Measurements from ENCODE around the gene SPECC1L.
"Not testable (repeated sequence)": the region's sequence is repeated elsewhere in the genome, so short reads cannot be mapped to it uniquely, and the experiment has no call there.

SPECC1L gene

GRCh38 chr22:24265734-24266133, 4.9 kb upstream of the SPECC1L start:
- DNase-seq = no peak
- TF ChIP-seq GATA1 (IDR thresholded peaks at IDR 0.05; ENCODE audit: low read depth, low read length) = no peak
- TF ChIP-seq POLR2A (IDR thresholded peaks at IDR 0.05; ENCODE audit: low read length) = no peak

- not testable (repeated sequence) for DNase-seq
These were observed 4.1 kb upstream of the SPECC1L start for GRCh38 chr22:24266495-24266894.

GRCh38 chr22:24271386-24271854, 789 bp downstream of the SPECC1L start:
- peak in 1 of 2 experiments; percentile 37 for DNase-seq
- TF ChIP-seq POLR2A (IDR thresholded peaks at IDR 0.05; ENCODE audit: low read length) = no peak
- TF ChIP-seq GATA1 (IDR thresholded peaks at IDR 0.05; ENCODE audit: low read depth, low read length) = no peak

- not testable (repeated sequence) for DNase-seq
These were observed 2.4 kb downstream of the SPECC1L start for GRCh38 chr22:24273031-24273430.

- DNase-seq = not testable (repeated sequence)
These were observed 3.3 kb downstream of the SPECC1L start for GRCh38 chr22:24273906-24274305.

- not testable (repeated sequence) for DNase-seq
These were observed 4.2 kb downstream of the SPECC1L start for GRCh38 chr22:24274696-24275405.

- DNase-seq = not testable (repeated sequence)
These were observed 9.7 kb downstream of the SPECC1L start for GRCh38 chr22:24280363-24280762.

- DNase-seq = no peak
- no peak for TF ChIP-seq GATA1 (IDR thresholded peaks at IDR 0.05; ENCODE audit: low read depth, low read length)
- TF ChIP-seq POLR2A (IDR thresholded peaks at IDR 0.05; ENCODE audit: low read length) = no peak
These were observed 11.8 kb downstream of the SPECC1L start for GRCh38 chr22:24282401-24282800.

GRCh38 chr22:24284747-24285203, 14.1 kb downstream of the SPECC1L start:
- DNase-seq = peak; percentile 12 to 39
- TF ChIP-seq GATA1 (IDR thresholded peaks at IDR 0.05; ENCODE audit: low read depth, low read length) (no peak), POLR2A (IDR thresholded peaks at IDR 0.05; ENCODE audit: low read length) (no peak)

GRCh38 chr22:24285245-24285644, 14.6 kb downstream of the SPECC1L start:
- DNase-seq = no peak

GRCh38 chr22:24287212-24287611, 16.6 kb downstream of the SPECC1L start:
- not testable (repeated sequence) for DNase-seq

More at GRCh38 chr22:24285245-24285644, 14.6 kb downstream of the SPECC1L start:
- TF ChIP-seq POLR2A (IDR thresholded peaks at IDR 0.05; ENCODE audit: low read length) (no peak), GATA1 (IDR thresholded peaks at IDR 0.05; ENCODE audit: low read depth, low read length) (no peak)

- not testable (repeated sequence) for DNase-seq
These were observed 17.2 kb downstream of the SPECC1L start for GRCh38 chr22:24287801-24288200.

GRCh38 chr22:24289114-24289513, 18.5 kb downstream of the SPECC1L start:
- DNase-seq = no peak
- no peak for TF ChIP-seq GATA1 (IDR thresholded peaks at IDR 0.05; ENCODE audit: low read depth, low read length)
- TF ChIP-seq POLR2A (IDR thresholded peaks at IDR 0.05; ENCODE audit: low read length) = no peak

GRCh38 chr22:24289741-24290163, 19.1 kb downstream of the SPECC1L start:
- TF ChIP-seq POLR2A (IDR thresholded peaks at IDR 0.05; ENCODE audit: low read length) (no peak), GATA1 (IDR thresholded peaks at IDR 0.05; ENCODE audit: low read depth, low read length) (no peak)
- DNase-seq = peak; percentile 56 to 68

- DNase-seq = peak; percentile 51 to 58
- TF ChIP-seq POLR2A (IDR thresholded peaks at IDR 0.05; ENCODE audit: low read length) (no peak), GATA1 (IDR thresholded peaks at IDR 0.05; ENCODE audit: low read depth, low read length) (no peak)
These were observed 19.8 kb downstream of the SPECC1L start for GRCh38 chr22:24290459-24290858.

- TF ChIP-seq POLR2A (IDR thresholded peaks at IDR 0.05; ENCODE audit: low read length) (no peak), GATA1 (IDR thresholded peaks at IDR 0.05; ENCODE audit: low read depth, low read length) (no peak)
- DNase-seq = no peak
These were observed 21.0 kb downstream of the SPECC1L start for GRCh38 chr22:24291515-24292201.

- not testable (repeated sequence) for DNase-seq
These were observed 21.7 kb downstream of the SPECC1L start for GRCh38 chr22:24292202-24292830.

GRCh38 chr22:24294913-24295312, 24.3 kb downstream of the SPECC1L start:
- DNase-seq = not testable (repeated sequence)

GRCh38 chr22:24298497-24299155, 28.0 kb downstream of the SPECC1L start:
- not testable (repeated sequence) for DNase-seq

GRCh38 chr22:24300522-24300921, 29.9 kb downstream of the SPECC1L start:
- not testable (repeated sequence) for DNase-seq
